Suprapubic skin (tissue), 3 donors: ENCODE results near the gene TMEM203.

Experiments
- CTCF ChIP-seq, 2 donors: fragments of 200-600 bp in 1 of 2; fragments of 450-650 bp in 1 of 2; sonication (generic) in 1 of 2; IDR thresholded peaks; one replicate each; pipeline ENCODE4 v1.5.1; 2016 to 2019; ENCODE audit warnings: antibody characterized with exemption in 2 of 2, mild to moderate bottlenecking in 1 of 2, moderate library complexity in 1 of 2
- POLR2AphosphoS5 ChIP-seq, 3 donors: sonication (generic); formaldehyde crosslinking; IDR thresholded peaks; one replicate each; pipeline ENCODE4 v1.6.1; 2017; ENCODE audit warnings: antibody characterized with exemption in 3 of 3

DNA sequence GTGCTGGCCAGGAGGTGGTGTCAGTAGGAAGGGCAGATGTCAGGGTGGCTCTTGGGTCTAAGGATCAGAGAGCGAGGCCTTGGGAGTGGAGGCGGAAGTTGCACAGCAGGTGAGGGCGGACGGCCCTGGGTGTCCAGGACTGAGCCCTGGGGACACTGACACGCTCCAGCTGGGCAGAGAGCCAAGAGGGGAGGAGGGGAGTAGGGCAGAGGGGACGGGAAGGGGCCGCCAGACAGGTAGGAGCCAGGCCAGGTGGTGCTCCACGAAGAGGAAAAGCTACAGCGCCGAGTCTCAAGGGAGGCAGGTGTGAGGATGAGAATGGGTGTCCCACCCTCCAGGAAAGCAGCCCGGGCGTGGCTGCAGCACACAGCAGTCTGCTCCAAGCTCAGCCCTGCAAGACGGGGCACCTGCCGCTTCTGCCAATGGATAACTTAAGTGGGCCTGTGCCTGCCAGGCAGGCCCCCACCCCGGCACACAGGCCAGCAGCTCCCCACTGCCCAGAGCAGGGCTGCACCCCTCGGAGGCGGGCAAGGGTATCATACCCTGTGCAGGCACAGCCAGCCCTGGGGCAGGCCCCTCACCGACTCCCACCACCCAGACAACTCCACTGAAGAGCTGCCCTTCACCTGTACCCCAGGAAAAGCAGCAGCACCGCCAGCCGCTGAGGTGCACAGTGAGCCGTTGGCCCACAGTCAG lies 9.8 kb downstream of the TMEM203 start:
- no peak for TF ChIP-seq CTCF (IDR thresholded peaks at IDR 0.05)
- no peak for TF ChIP-seq POLR2AphosphoS5 (IDR thresholded peaks at IDR 0.05)
